ENCODE results near the gene TSPO.

TSPO gene

GRCh38 chr22:43174941-43175531 is 23.7 kb downstream of the TSPO start:
- in situ Hi-C loops (cut with MboI; ENCODE audit: low sequenced_read_pairs), result no loop called here

- in situ Hi-C loops (cut with MboI; ENCODE audit: low sequenced_read_pairs), result no loop called here
Measured at GRCh38 chr22:43176090-43176489, 24.7 kb downstream of the TSPO start.

- in situ Hi-C loops (cut with MboI; ENCODE audit: low sequenced_read_pairs), result no loop called here
Measured at GRCh38 chr22:43177479-43177878, 26.1 kb downstream of the TSPO start.

GRCh38 chr22:43179146-43179910 is 28.0 kb downstream of the TSPO start:
- in situ Hi-C loops (cut with MboI; ENCODE audit: low sequenced_read_pairs), result no loop called here

GRCh38 chr22:43179911-43180195 is 28.5 kb downstream of the TSPO start:
- in situ Hi-C loops (cut with MboI; ENCODE audit: low sequenced_read_pairs), result no loop called here

- in situ Hi-C loops (cut with MboI; ENCODE audit: low sequenced_read_pairs), result no loop called here
Measured at GRCh38 chr22:43180670-43181069, 29.3 kb downstream of the TSPO start.

- in situ Hi-C loops (cut with MboI; ENCODE audit: low sequenced_read_pairs), result no loop called here
Measured at GRCh38 chr22:43181321-43182076, 30.1 kb downstream of the TSPO start.

- in situ Hi-C loops (cut with MboI; ENCODE audit: low sequenced_read_pairs), result no loop called here
Measured at GRCh38 chr22:43182118-43182517, 30.8 kb downstream of the TSPO start.

- in situ Hi-C loops (cut with MboI; ENCODE audit: low sequenced_read_pairs), result no loop called here
Measured at GRCh38 chr22:43182726-43183125, 31.4 kb downstream of the TSPO start.

GRCh38 chr22:43183496-43184277 is 32.3 kb downstream of the TSPO start:
- in situ Hi-C loops (cut with MboI; ENCODE audit: low sequenced_read_pairs), result no loop called here

- in situ Hi-C loops (cut with MboI; ENCODE audit: low sequenced_read_pairs), result no loop called here
Measured at GRCh38 chr22:43185860-43186261, 34.5 kb downstream of the TSPO start.

GRCh38 chr22:43186272-43187170 is 35.2 kb downstream of the TSPO start, which contains the start of gene TTLL12:
Gene TTLL12 (minus strand): TSS chr22:43187134. CDS start chr22:43187069, 65 bp downstream.
- in situ Hi-C loops (cut with MboI; ENCODE audit: low sequenced_read_pairs), result no loop called here

- in situ Hi-C loops (cut with MboI; ENCODE audit: low sequenced_read_pairs), result no loop called here
Measured at GRCh38 chr22:43187171-43188099, 36.1 kb downstream of the TSPO start.

- in situ Hi-C loops (cut with MboI; ENCODE audit: low sequenced_read_pairs), result no loop called here
Measured at GRCh38 chr22:43188829-43189545, 37.6 kb downstream of the TSPO start.

- in situ Hi-C loops (cut with MboI; ENCODE audit: low sequenced_read_pairs), result no loop called here
Measured at GRCh38 chr22:43191831-43192230, 40.5 kb downstream of the TSPO start.

GRCh38 chr22:43197271-43197941 is 46.0 kb downstream of the TSPO start:
- in situ Hi-C loops (cut with MboI; ENCODE audit: low sequenced_read_pairs), result no loop called here

GRCh38 chr22:43198126-43198525 is 46.8 kb downstream of the TSPO start:
- in situ Hi-C loops (cut with MboI; ENCODE audit: low sequenced_read_pairs), result no loop called here

- in situ Hi-C loops (cut with MboI; ENCODE audit: low sequenced_read_pairs), result no loop called here
Measured at GRCh38 chr22:43198936-43199335, 47.6 kb downstream of the TSPO start.
